ENCODE measurements around the gene SELENOO. TPM values are rescaled to one million over a fixed set of nuclear protein-coding genes. Genes with fewer than 3 reads are reported as not detected.

Gene SELENOO
- total and polyA plus RNA-seq, 2 donors (not counting 1 experiment from before 2014, with no cell fraction given) = 62.1 to 74.6 TPM

GRCh38 chr22:50196256-50196655, 4.6 kb upstream of the SELENOO start:
- Histone ChIP-seq H3K4me1 (ENCODE audit: control insufficient read depth in 2 of 2, insufficient read depth in 2 of 2, low read length in 2 of 2) (peaks cover 50 to 60% of the 10 kb centered on the region in 2 donors), H3K9ac (ENCODE audit: low read length) (no peak overlapping the region), H3K9me3 (ENCODE audit: control extremely low read depth in 1 of 3, control insufficient read depth in 2 of 3, insufficient read depth in 1 of 3, low read length in 2 of 3) (peaks cover 0 to 2% (median 0%) of the 10 kb centered on the region in 3 donors), H3K79me2 (ENCODE audit: control insufficient read depth, insufficient read depth, low read length) (peaks cover 28% of the 10 kb centered on the region), H3K4me3 (ENCODE audit: control extremely low read depth in 1 of 5, extremely low read depth in 1 of 5, insufficient read depth in 1 of 5, low read depth in 2 of 5, low read length in 4 of 5) (no peak overlapping the region), H3K27ac (ENCODE audit: low read length in 2 of 2) (no peak overlapping the region), H2AFZ (ENCODE audit: insufficient read depth, low read depth, low read length, poor library complexity, severe bottlenecking) (no peak overlapping the region), H3K4me2 (replicated peaks; ENCODE audit: low read depth, low read length, poor library complexity, severe bottlenecking) (no peak overlapping the region), H3K36me3 (replicated peaks in 1 of 2; ENCODE audit: control extremely low read depth in 1 of 2, control insufficient read depth in 1 of 2, extremely low read depth in 1 of 2, insufficient read depth in 2 of 2, low read length in 1 of 2) (peaks cover 0 to 27% of the 10 kb centered on the region in 2 experiments), H4K20me1 (ENCODE audit: control insufficient read depth, insufficient read depth, low read length, poor library complexity, severe bottlenecking) (peaks cover 7% of the 10 kb centered on the region), H3K27me3 (replicated peaks in 1 of 4; ENCODE audit: control extremely low read depth in 1 of 4, control insufficient read depth in 3 of 4, insufficient read depth in 4 of 4, low read length in 3 of 4) (no peaks in the 10 kb centered on the region)
- H3K27me3 Mint-ChIP-seq = no peaks in the 10 kb centered on the region
- no peak overlapping the region for H3K4me3 Mint-ChIP-seq
- peak; percentile 25 for DNase-seq
- peaks cover 36% of the 10 kb centered on the region for H3K4me1 Mint-ChIP-seq
- H3K9me3 Mint-ChIP-seq (ENCODE audit: insufficient read depth) = no peaks in the 10 kb centered on the region
- 95% methylated on average over 12 of the region's 18 CpGs for WGBS (ENCODE audit: insufficient coverage)
- ATAC-seq (ENCODE audit: low read depth) = no peak
- peak overlapping the region; percentile 37 for H3K27ac Mint-ChIP-seq
- CTCF ChIA-PET = no interaction called here
- intact Hi-C loops (cut with micrococcal nuclease) = no loop called here
- TF ChIP-seq EZH2 (IDR thresholded peaks at IDR 0.05; ENCODE audit: borderline replicate concordance, insufficient read depth, low read depth, low read length, poor library complexity, severe bottlenecking) (no peak), CTCF (IDR thresholded peaks at IDR 0.05) (no peak)
- POLR2A ChIA-PET = interaction anchor here (0.6 to 1.5 kb wide), 3 partner anchors 9 to 275 kb away, joined by 3 to 5 read pairs (median 3); no protein-coding TSS in a partner anchor

GRCh38 chr22:50197000-50197800, 3.6 kb upstream of the SELENOO start:
- Histone ChIP-seq H3K79me2 (ENCODE audit: control insufficient read depth, insufficient read depth, low read length) (peaks cover 37% of the 10 kb centered on the region), H3K9me3 (ENCODE audit: control extremely low read depth in 1 of 3, control insufficient read depth in 2 of 3, insufficient read depth in 1 of 3, low read length in 2 of 3) (no peaks in the 10 kb centered on the region), H3K27me3 (replicated peaks in 1 of 4; ENCODE audit: control extremely low read depth in 1 of 4, control insufficient read depth in 3 of 4, insufficient read depth in 4 of 4, low read length in 3 of 4) (no peaks in the 10 kb centered on the region), H3K36me3 (replicated peaks in 1 of 2; ENCODE audit: control extremely low read depth in 1 of 2, control insufficient read depth in 1 of 2, extremely low read depth in 1 of 2, insufficient read depth in 2 of 2, low read length in 1 of 2) (peaks cover 0 to 27% of the 10 kb centered on the region in 2 experiments), H3K4me1 (ENCODE audit: control insufficient read depth in 2 of 2, insufficient read depth in 2 of 2, low read length in 2 of 2) (peaks cover 49 to 57% of the 10 kb centered on the region in 2 donors), H2AFZ (ENCODE audit: insufficient read depth, low read depth, low read length, poor library complexity, severe bottlenecking) (no peak overlapping the region), H3K27ac (ENCODE audit: low read length in 2 of 2) (no peak overlapping the region), H3K4me3 (ENCODE audit: control extremely low read depth in 1 of 5, extremely low read depth in 1 of 5, insufficient read depth in 1 of 5, low read depth in 2 of 5, low read length in 4 of 5) (no peak overlapping the region), H3K4me2 (replicated peaks; ENCODE audit: low read depth, low read length, poor library complexity, severe bottlenecking) (no peak overlapping the region), H3K9ac (ENCODE audit: low read length) (no peak overlapping the region), H4K20me1 (ENCODE audit: control insufficient read depth, insufficient read depth, low read length, poor library complexity, severe bottlenecking) (peaks cover 13% of the 10 kb centered on the region)
- Mint-ChIP-seq H3K4me1 (peaks cover 31% of the 10 kb centered on the region), H3K4me3 (no peak overlapping the region), H3K9me3 (ENCODE audit: insufficient read depth) (no peaks in the 10 kb centered on the region), H3K27ac (peak overlapping the region; percentile 15), H3K27me3 (no peaks in the 10 kb centered on the region)
- ATAC-seq (ENCODE audit: low read depth) (no peak), DNase-seq (no peak)
- 93% methylated on average over 23 of the region's 23 CpGs for WGBS (ENCODE audit: insufficient coverage)
- ChIA-PET CTCF (no interaction called here), POLR2A (interaction anchor here (1.5 kb wide), 1 partner anchor 10 kb away, joined by 5 read pairs; no protein-coding TSS in a partner anchor)
- intact Hi-C loops (cut with micrococcal nuclease) = no loop called here
- TF ChIP-seq CTCF (IDR thresholded peaks at IDR 0.05) = no peak
- no peak for TF ChIP-seq EZH2 (IDR thresholded peaks at IDR 0.05; ENCODE audit: borderline replicate concordance, insufficient read depth, low read depth, low read length, poor library complexity, severe bottlenecking)
